Neutrophil (primary cell): ENCODE data around the gene ADGRF4.
"Not testable (repeated sequence)": the region's sequence is repeated elsewhere in the genome, so short reads cannot be mapped to it uniquely, and the experiment has no call there.

ENCODE experiments used
- H3K27ac ChIP-seq: fragments of 200-600 bp; sonication (generic); 2 replicates; pipeline ENCODE4 v1.5.1; 2016; ENCODE audit warnings: mild to moderate bottlenecking, moderate library complexity
- H3K27me3 ChIP-seq: fragments of 200-600 bp; sonication (generic); 2 replicates; pipeline ENCODE4 v1.6.0; 2016; ENCODE audit warnings: mild to moderate bottlenecking
- H3K36me3 ChIP-seq: fragments of 200-600 bp; sonication (generic); 2 replicates; pipeline ENCODE4 v1.5.1; 2017
- H3K4me1 ChIP-seq, 2 experiments: fragments of 200-600 bp in 1 of 2; sonication (generic) in 1 of 2; 1 replicate in 1 of 2; 2 replicates in 1 of 2; pipeline versions ENCODE4 v1.5.1 to v1.6.1; 2013 to 2016; ENCODE audit warnings: low read depth in 1 of 2, low read length in 1 of 2, mild to moderate bottlenecking in 1 of 2, moderate library complexity in 1 of 2; ENCODE audit not compliant: control insufficient read depth in 1 of 2, insufficient read depth in 1 of 2
- H3K4me3 ChIP-seq, 2 experiments: fragments of 200-600 bp in 1 of 2; sonication (generic) in 1 of 2; 1 replicate in 1 of 2; 2 replicates in 1 of 2; pipeline ENCODE4 v1.5.1; 2013 to 2016; ENCODE audit warnings: low read depth in 1 of 2, low read length in 1 of 2, mild to moderate bottlenecking in 1 of 2, moderate library complexity in 1 of 2
- H3K9me3 ChIP-seq: fragments of 200-600 bp; sonication (generic); 2 replicates; pipeline ENCODE4 v1.5.1; 2016
- CTCF ChIP-seq: fragments of 200-600 bp; sonication (generic); IDR thresholded peaks from 2 replicates; pipeline ENCODE4 v1.5.1; 2016; ENCODE audit warnings: antibody characterized with exemption

Gene ADGRF4

GRCh38 chr6:47736083-47736700, 37.8 kb downstream of the ADGRF4 start:
- Histone ChIP-seq H3K4me1 (no peaks in the 10 kb centered on the region), H3K4me3 (no peak overlapping the region), H3K36me3 (no peaks in the 10 kb centered on the region), H3K27ac (no peak overlapping the region), H3K27me3 (no peaks in the 10 kb centered on the region), H3K9me3 (no peaks in the 10 kb centered on the region)
- TF ChIP-seq CTCF: no peak

DNA sequence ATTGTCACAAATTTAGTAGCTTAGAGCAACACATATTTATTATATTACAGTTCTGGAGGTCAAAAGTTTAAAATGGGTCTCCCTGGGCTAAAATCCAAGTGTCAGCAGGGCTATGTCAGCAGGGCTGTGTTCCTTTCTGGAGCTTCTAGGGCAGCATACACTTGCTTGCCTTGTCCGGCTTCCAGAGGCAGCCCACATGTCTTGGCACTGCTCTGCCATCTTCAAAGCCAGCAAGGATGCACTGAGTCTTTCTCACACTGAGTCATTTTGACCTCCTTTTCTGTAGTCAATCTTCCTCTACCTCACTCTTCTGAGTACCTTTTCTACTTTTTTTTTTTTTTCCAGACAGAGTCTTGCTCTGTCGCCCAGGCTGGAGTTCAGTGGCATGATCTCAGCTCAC, 39.0 kb downstream of the ADGRF4 start:
- no peak for TF ChIP-seq CTCF
- Histone ChIP-seq H3K27me3 (no peaks in the 10 kb centered on the region), H3K4me3 (no peak overlapping the region), H3K27ac (no peak overlapping the region), H3K4me1 (no peaks in the 10 kb centered on the region), H3K36me3 (no peaks in the 10 kb centered on the region), H3K9me3 (no peaks in the 10 kb centered on the region)

DNA sequence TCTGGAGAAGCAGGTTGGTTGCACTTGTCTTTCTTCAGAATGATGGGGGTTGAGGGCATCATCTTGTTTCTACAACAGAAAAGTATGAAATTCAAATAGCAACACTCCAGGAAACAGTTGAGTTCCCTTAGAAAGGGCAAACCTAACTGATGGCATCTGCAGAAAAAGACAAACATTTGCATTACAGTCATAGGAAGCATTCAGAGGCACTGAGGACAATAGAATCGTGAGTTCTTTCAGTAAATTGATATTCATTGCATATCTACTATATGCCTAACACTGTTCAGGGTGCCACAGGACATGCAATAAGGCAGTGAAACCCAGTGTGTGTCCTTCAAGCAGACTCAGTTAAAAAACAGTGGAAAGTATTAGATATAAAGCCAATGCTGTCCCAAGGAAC, 42.3 kb downstream of the ADGRF4 start:
- H3K27ac ChIP-seq: no peak overlapping the region
- no peaks in the 10 kb centered on the region for H3K36me3 ChIP-seq
- TF ChIP-seq CTCF: no peak
- H3K9me3 ChIP-seq: no peaks in the 10 kb centered on the region
- H3K4me3 ChIP-seq: no peak overlapping the region
- no peaks in the 10 kb centered on the region for H3K4me1 ChIP-seq
- H3K27me3 ChIP-seq: no peaks in the 10 kb centered on the region

DNA sequence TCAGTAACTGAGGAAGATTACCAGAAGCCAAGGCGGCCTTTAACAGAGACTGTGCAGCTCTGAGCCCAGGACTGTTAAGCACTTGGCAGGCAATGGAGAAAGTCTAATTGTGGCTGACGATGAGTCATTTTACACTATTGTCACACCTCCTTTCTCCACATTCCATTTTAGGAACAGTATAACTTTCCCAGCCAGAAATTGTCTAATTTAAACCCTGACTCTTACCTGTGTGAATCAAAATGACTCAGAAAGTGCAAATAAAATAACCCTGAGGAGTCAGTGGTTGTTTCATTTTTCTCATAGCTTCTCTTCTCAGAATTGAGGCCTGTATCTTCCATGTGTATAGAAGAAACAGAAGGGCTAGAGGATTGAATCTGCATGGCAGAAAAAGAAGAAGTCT, 43.4 kb downstream of the ADGRF4 start:
- no peak for TF ChIP-seq CTCF
- Histone ChIP-seq H3K27ac (no peak overlapping the region), H3K27me3 (no peaks in the 10 kb centered on the region), H3K36me3 (no peaks in the 10 kb centered on the region), H3K9me3 (no peaks in the 10 kb centered on the region), H3K4me3 (no peak overlapping the region), H3K4me1 (no peaks in the 10 kb centered on the region)

DNA sequence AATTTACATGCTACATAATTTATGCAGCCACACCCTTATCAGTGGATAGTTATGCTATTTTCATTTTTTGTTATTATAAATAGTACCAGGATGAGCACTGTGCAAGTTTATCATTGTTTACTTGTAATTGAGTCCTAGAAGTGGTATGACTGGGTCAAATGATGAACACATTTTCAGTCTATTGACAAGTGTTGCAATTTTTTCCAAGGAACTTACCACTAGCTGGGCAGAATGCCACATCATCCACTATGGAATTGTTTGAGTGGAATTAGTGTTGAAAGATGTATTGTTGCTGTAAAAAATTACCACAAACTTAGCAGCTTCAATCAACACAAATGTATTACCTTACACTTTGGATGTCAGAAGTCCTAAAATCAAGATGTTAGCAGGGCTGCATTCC, 45.4 kb downstream of the ADGRF4 start:
- H3K9me3 ChIP-seq: no peaks in the 10 kb centered on the region
- H3K27me3 ChIP-seq: no peaks in the 10 kb centered on the region
- H3K4me1 ChIP-seq: no peaks in the 10 kb centered on the region
- H3K36me3 ChIP-seq: no peaks in the 10 kb centered on the region
- no peak for TF ChIP-seq CTCF
- H3K4me3 ChIP-seq: no peak overlapping the region
- H3K27ac ChIP-seq: no peak overlapping the region

DNA sequence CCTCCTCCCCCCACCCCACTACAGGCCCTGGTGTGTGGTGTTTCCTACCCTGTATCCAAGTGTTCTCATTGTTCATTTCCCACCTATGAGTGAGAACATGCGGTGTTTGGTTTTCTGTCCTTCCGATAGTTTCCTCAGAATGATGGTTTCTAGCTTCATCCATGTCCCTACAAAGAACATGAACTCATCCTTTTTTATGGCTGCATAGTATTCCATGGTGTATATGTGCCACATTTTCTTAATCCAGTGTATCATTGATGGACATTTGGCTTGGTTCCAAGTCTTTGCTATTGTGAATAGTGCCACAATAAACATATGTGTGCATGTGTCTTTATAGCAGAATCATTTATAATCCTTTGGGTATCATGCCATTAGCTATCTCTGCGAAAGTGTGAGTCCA, 46.9 kb downstream of the ADGRF4 start:
- not testable (repeated sequence) for H3K27me3 ChIP-seq, H3K4me3 ChIP-seq, H3K4me1 ChIP-seq, H3K9me3 ChIP-seq, H3K36me3 ChIP-seq, H3K27ac ChIP-seq
